ENCODE results near the gene GUCA1A.

The GUCA1A gene

DNA sequence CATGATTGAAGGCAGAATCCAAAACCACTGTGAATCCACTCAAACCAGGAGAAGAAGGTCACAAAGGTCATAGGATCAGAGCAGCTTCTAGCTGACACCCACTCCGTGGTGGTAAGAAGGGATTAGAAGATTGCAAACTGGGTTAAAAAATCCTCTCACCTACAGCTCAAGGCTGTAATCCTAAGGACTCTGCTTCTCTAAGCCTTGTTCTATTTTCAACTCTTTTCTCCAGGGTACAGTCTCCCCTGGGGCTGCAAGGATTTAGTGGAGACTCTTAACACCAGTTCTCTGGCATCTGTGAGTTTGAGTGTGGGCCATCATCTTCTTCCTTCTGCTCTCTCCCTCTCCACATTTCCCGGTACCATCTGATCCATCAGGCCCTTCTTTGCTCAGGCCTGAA lies at the start of gene GUCA1A:
GUCA1A (plus strand) TSS at position 264 of the 400 bp plus-strand sequence. CDS start 250 bp downstream, outside the sequence.
- no peak for DNase-seq

DNA sequence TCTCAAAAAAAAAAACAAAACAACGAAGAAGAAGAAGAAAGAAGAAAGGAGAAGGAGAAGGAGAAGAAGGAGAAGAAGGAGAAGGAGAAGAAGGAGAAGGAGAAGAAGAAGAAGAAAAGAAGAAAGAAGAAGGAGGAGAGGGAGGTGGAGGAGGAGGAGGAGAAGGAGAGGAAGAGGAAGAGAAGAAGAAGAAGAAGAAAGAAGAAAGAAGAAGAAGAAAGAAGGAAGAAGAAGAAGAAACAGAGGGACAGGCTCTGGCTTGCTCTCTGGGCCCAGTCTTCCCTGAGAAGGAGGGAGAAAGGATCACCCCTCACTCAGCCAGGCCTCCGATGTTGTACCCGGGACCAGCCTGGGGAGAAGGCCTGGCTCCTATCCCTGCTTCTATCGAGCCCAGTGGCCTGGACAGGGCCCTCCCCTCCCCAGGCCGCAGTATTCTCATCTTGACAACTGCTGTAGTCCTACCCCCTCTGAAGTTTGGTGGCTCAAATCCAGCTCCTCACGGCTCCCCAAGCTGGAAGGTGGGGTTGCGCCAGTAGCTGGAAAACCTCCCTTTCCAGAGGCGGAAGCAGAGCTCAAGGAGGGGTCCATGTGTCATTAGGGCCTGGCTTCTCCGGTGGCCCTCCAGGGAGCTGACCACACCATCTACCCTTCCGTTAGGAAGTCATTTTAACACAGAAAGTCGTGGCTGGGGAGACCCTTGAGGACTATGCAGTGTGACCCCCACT lies 49.6 kb upstream of the GUCA1A start:
- DNase-seq: no peak

DNA sequence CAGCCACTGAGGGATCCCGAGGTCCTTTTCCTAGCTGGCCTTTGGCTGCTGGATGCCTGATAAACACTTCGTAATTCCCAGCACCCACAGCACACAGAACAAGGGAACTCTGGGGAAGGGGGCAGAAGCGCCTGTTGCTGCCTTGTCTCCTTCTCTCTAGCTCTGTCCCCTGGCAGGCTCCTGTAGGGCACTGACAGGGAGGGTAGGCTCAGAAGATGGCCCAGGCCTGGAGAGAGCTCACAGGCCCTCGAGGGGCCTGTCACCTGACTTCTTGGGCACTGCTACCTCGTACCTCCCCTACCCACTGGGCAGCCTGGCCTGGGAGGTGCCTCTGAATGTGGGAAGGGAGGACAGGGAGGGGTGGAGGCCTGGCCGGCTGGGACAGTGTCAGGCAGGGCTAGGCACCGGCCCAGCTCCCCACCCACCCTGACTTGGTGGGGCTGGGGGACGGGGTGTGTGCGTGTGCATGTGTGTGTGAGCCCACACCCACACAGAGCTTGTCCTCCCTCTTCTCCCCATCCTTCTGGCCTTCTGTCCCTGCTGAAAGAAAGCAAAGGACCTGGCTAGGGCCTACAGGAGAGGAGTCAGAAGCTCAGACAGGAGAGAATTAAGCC lies 48.8 kb upstream of the GUCA1A start:
- DNase-seq: no peak

- no peak for DNase-seq
These were observed 47.9 kb upstream of the GUCA1A start for GRCh38 chr6:42125231-42125630.

DNA sequence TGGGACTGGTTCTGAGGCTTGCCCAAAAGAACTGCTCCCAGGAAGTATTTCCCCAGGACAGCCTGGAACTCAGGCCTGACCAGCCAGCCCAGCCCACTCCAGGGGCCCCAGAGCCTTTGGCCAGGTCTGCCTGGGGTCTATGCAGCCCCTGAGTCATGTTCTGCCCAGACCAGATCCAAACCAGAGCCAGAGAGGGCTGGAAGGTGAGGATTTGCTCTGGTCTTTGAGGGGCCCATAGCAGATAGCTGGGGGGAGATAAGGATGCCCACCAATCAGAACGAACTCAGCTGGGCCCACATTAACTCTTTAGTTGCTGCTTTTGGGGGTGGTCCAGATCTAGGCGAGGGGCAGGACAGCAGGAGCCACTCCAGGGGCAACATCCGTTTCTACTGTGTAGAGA lies 47.5 kb upstream of the GUCA1A start:
- DNase-seq: no peak

DNA sequence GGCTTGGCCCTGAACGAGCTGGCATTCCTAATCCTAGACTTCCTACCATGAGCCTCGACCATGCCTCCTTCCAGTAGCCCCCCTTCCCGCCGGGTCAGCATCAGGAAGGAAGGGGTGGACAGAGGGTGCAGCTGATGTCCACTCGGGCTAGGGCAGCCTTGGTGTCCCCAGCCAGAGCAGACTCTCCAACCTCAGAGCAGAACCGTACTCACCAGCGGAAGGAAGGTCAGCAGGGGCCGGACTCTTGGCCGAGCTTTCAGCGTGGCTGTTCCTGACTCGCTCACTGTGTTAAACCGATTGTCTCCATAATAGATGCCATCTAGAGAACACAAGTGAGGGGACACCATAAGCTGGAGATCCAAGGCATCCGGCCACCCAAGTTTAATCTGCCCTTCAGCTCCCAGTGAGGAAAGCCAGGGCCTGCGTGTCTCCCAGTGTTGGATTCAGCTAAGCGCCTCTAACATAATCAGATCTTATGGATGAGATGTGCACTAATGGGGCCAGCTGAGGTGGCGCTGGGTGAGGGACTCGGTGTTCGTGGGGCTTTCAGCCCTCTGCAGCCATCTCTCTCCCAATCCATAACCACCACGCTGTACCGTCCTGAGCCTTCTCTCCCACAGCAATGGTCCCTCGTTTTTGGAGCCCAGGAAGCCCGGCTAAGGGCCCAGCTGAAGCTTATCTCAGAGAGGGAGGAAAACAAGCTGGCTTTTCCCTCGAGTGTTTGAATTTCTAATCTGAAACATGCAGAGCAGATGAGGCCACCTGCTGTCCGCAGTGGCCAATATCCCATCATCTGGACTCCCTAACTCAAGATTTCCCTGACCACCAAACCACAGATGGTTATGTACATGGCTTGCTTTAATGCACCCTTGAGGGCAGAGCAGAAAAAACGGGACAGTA lies 44.5 kb upstream of the GUCA1A start:
- no peak for DNase-seq

DNA sequence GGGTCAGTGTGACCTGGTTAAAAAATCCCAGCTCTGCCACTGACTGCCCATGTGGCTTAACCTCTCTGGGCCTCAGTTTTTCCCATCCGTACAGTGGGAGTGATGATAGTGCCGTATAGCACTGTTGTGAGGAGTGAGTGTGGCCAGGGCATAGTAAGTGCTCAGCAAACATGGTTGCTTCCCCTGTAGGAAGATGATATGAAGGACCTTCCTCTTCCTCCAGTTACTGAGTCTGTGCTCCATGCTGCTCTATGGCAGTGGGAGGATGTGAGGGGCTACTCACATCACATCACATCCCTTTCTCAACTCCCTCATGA lies 43.8 kb upstream of the GUCA1A start:
- no peak for DNase-seq

GRCh38 chr6:42131531-42131930 lies 41.6 kb upstream of the GUCA1A start:
- peak; percentile 46 for DNase-seq

GRCh38 chr6:42133926-42134325 lies 39.2 kb upstream of the GUCA1A start:
- DNase-seq: no peak

GRCh38 chr6:42135161-42135560 lies 38.0 kb upstream of the GUCA1A start:
- DNase-seq: no peak

- no peak for DNase-seq
These were observed 37.4 kb upstream of the GUCA1A start for GRCh38 chr6:42135722-42136121.

- peak; percentile 78 for DNase-seq
These were observed 36.5 kb upstream of the GUCA1A start for GRCh38 chr6:42136508-42137193.

DNA sequence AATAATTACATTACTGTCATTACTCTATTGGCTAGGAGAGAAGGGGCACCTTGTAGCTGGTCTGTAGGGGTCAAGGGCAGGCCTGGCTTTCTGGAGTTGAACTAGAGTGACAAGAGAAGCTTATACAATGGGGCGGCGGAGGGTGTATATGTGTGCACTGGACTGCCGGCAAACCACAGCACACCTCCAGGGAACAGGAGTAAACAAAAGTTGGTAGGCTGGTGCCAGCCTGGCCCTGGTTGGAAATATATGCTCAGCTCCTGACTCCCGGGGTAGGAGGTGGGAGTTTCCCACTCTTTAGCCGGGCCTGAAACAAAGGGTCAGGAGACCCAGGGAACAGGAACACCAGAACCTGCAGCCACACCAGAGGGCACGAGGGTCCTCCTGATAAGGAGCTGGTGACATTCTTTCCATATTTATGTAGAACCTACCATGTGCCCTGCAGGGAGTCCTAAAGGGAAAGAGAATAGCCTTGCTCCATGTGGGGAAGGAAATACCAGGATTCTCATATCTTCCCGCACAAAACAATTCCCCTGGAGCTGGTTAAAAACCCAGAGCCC lies 35.9 kb upstream of the GUCA1A start:
- peak; percentile 78 for DNase-seq

DNA sequence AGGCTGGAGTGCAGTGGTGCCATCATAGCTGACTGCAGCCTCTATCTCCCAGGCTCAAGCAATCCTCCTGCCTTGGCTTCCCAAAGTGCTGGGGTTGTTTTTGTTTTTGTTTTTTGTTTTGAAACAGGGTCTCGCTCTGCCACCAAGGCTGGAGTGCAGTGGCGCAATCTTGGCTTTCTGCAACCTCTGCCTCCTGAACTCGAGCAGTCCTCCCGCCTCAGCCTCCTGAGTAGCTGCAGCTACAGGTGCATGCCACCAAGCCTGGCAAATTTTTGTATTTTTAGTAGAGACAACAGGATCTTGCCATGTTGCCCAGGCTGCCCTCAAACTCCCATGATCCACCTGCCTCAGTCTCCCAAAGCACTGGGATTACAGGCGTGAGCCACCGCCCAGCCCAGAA lies 35.0 kb upstream of the GUCA1A start:
- DNase-seq: no peak

DNA sequence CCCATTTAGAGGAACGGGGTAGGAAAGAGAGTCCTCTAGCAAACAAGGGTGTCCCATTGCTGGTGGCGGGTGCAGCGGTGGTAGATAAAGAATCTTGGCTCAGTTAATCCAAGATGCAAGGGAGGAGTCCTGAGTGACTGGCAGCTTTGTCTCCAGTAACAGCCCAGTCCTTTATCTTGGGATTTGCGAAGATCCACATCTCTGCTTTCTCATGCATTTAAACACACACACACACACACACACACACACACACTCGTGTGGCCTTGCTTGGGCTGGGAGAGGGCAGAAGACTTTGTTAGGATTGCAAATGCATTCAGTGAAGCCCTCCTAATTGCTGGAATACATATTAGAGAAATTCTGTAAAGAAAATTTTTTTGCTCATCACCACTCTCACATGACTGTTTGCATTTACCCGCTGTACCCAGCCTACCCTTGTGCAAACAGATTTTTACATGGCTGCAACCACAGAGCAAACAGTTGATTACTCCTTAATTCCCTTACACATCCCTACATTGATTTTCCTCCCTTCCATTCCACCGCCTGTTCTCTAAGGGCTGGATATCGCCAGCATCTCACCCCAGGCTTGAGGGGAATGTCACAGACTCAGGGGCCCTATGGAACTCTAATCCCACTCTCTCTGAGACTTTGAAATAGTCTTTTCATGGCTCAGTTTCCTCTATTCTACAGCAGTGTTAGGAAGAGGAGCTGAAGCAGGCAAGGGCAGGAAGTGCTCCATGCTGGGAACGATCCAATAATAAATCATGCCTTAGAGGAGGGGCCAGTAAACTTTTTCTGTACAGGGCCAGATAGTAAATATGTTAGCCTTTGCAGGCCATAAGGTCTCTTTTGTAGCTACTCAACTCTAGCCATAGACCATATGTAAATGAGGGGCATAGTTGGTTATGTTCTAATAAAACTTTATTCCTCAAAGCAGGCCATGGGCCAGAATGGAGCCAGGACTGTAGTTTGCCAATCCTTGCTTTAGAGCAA lies 34.2 kb upstream of the GUCA1A start:
- no peak for DNase-seq

- DNase-seq: no peak
These were observed 33.1 kb upstream of the GUCA1A start for GRCh38 chr6:42140032-42140431.

GRCh38 chr6:42140756-42141602 lies 32.2 kb upstream of the GUCA1A start:
- DNase-seq: no peak

GRCh38 chr6:42141603-42142117 lies 31.5 kb upstream of the GUCA1A start:
- no peak for DNase-seq

DNA sequence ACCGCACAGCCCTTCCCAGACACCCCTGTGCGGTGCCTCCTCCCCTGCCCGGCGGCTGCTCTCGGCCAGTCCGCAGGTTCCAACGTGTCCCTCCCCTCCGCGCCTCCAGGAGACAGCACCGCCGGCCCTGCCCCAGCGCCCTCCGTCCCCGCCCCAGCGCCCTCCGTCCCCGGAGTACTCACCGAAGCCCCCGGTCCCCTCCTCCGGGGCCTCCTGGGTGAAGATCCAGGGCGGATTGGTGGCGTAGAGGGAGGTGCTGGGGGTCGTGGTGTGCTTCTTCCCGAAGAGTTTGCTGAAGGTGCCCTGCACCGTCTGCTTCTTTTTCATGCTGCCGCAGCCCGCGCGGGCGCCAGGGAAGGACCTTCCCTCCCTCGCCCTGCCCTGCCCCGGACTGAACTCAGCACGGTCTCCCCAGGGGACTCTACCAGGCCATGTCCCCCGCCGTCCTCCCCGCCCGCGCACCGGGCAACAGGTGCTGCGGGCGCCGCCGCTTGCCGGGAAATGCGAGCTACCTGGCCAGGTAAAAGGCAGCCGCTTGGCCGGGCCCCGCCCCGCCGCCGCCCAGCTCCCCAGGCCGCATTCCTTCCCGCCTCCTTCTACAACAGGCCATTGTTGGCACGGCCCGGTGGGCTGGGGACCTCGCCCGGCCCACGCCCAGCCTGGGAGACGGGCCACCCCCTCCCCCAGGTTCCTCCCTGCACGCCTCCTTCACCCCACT lies 30.9 kb upstream of the GUCA1A start, which contains the start of gene C6orf132:
C6orf132 (minus strand) TSS at position 503 of the 718 bp plus-strand sequence; CDS start at position 327, 176 bp downstream.
- DNase-seq: peak; percentile 60

Data from kidney glomerular epithelial cell (primary cell).